GM11168 (cell line): ENCODE measurements around the gene DPPA5.
"Not testable (repeated sequence)": the region's sequence is repeated elsewhere in the genome, so short reads cannot be mapped to it uniquely, and the experiment has no call there.

ENCODE experiments used
- in situ Hi-C: fragments of 300-500 bp; cut with MboI; formaldehyde crosslinking; loops from one replicate; pipeline ENCODE4 v1.12.0; 2022; ENCODE audit warnings: low sequenced_read_pairs; ENCODE audit not compliant: unreplicated experiment

DPPA5 gene

GRCh38 chr6:73309535-73309784, 44.6 kb downstream of the DPPA5 start:
- in situ Hi-C loops: no loop called here

- in situ Hi-C loops: no loop called here
These were observed 45.2 kb downstream of the DPPA5 start for GRCh38 chr6:73308712-73309534.

GRCh38 chr6:73303773-73304172, 50.3 kb downstream of the DPPA5 start:
- in situ Hi-C loops: not testable (repeated sequence)
